NT2/D1 (cell line): ENCODE data around the gene RTF2.

Experiments used
- SUZ12 ChIP-seq: IDR thresholded peaks from 2 replicates; pipeline ENCODE4 v1.6.1; 2011; ENCODE audit not compliant: insufficient read length, insufficient read depth; ENCODE audit errors: extremely low read depth
- YY1 ChIP-seq: IDR thresholded peaks from 2 replicates; pipeline ENCODE4 v1.6.1; 2011; ENCODE audit not compliant: insufficient read length, insufficient read depth

- no peak for TF ChIP-seq YY1
- no peak for TF ChIP-seq SUZ12
Measured at GRCh38 chr20:56487216-56487615, 18.8 kb downstream of the RTF2 start.
